SJCRH30 (cell line): ENCODE results near the gene ARFGAP1. TPM values are rescaled to one million over a fixed set of nuclear protein-coding genes. Genes with fewer than 3 reads are reported as not detected.
A peak's percentile ranks its signal among the peaks of the same experiment; 100 is the strongest.

Experiments
- DNase-seq, 2 experiments: peaks; one replicate each; pipeline ENCODE4 v3.0.0-alpha.2; 2015 to 2020
- H3K27ac ChIP-seq: fragments of 250-450 bp; sonication (Bioruptor Pico); 2 replicates; pipeline ENCODE4 v1.5.1; 2020; ENCODE audit warnings: mild to moderate bottlenecking, moderate library complexity
- H3K27me3 ChIP-seq: fragments of 250-450 bp; sonication (Bioruptor Pico); 2 replicates; pipeline ENCODE4 v1.5.1; 2020; ENCODE audit warnings: mild to moderate bottlenecking, moderate library complexity
- H3K36me3 ChIP-seq: fragments of 250-450 bp; sonication (Bioruptor Pico); 2 replicates; pipeline ENCODE4 v1.5.1; 2020; ENCODE audit warnings: mild to moderate bottlenecking, moderate library complexity
- H3K4me1 ChIP-seq: fragments of 250-450 bp; sonication (Bioruptor Pico); 2 replicates; pipeline ENCODE4 v1.5.1; 2020; ENCODE audit warnings: mild to moderate bottlenecking, moderate library complexity
- H3K4me3 ChIP-seq: fragments of 250-450 bp; sonication (Bioruptor Pico); 2 replicates; pipeline ENCODE4 v1.5.1; 2020; ENCODE audit warnings: mild to moderate bottlenecking, moderate library complexity
- H3K9me3 ChIP-seq: fragments of 250-450 bp; sonication (Bioruptor Pico); replicated peaks from 2 replicates; pipeline ENCODE4 v1.5.1; 2020; ENCODE audit warnings: mild to moderate bottlenecking, moderate library complexity
- total RNA-seq: library from RNA; depleted of rRNA; stranded (reverse); fragments of >200 nt; shearing (Covaris generic); gene quantifications from 2 replicates; pipeline ENCODE4 v1.2.3, GENCODE V29; 2014

ARFGAP1 gene
- total RNA-seq, 1 experiment from 2014 or later, result 96.8 TPM

DNA sequence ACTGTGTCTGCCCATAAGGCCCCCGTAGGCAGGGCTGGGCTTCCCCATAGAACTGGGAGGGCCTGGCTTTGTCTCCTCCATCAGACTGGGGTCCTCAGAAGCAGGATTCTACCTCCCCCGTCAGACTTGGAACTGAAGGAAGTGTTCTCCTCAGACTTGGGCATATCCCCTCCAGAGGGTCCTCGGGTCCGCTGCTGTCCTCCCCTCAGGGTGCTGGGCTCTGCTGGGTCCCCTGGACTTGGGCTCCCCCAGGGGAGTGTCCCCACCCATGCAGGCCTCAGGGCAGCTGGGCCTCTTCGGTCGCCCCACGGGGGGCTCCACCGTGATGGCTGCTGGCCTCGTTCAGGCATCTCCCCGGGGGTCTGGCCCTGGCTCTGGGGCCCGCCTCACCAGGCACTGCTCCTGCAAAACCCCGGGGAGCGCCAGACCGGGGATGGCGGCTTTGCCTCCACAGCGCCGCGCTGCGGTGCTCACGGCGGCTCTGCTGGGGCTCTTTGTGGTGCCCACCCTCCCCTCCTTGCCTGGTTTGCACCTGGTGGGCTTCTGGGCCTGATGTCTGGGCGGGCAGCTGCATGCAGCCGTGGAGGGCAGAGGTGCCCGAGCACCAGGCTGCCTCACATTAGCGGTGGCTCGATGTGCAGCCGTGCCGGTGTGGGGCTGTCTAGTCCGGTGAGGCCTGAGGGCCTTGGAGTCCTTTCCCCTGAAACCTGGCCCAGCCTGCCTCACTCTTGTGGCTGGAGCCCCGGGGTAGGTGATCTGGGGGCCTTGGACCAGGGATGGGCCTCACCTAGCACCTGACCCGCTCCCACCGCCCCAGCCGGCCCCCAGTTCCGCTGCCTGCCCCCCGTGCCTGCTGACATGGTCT, 34.3 kb downstream of the ARFGAP1 start:
- no peak for DNase-seq
- Histone ChIP-seq H3K36me3 (no peaks in the 10 kb centered on the region), H3K9me3 (no peaks in the 10 kb centered on the region), H3K27ac (no peak overlapping the region), H3K27me3 (peaks cover 29% of the 10 kb centered on the region), H3K4me1 (peaks cover 2% of the 10 kb centered on the region; the same call in 1 of the 2 replicates), H3K4me3 (no peak overlapping the region)

DNA sequence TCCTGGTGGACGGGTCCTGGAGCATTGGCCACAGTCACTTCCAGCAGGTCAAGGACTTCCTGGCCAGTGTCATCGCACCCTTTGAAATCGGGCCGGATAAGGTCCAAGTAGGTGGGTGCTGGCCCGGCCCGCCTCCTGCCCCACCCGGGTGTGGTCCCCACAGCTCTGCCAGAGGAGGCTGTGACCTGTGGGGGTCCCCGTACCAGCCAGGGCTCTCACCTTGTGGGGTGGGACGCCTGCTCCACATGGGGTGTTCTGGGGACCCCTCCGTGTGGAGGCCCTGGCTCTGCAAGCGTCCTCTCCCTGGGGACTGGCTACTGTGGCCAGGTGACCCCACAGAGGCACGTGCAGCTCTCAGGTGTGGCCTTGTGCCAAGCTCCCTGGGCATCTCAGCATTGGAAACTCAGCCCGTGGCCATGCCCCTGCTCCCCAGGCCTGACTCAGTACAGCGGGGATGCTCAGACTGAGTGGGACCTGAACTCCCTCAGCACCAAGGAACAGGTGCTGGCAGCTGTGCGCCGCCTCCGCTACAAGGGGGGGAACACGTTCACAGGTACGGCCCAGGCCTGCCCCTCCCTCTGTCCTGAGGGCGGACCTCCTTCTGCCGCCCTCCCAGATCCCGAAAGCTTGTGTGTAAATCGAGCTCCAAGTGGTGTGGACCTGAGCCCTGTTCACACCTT, 35.1 kb downstream of the ARFGAP1 start:
- no peaks in the 10 kb centered on the region for H3K36me3 ChIP-seq
- no peaks in the 10 kb centered on the region for H3K9me3 ChIP-seq
- H3K4me3 ChIP-seq, result no peak overlapping the region
- no peak overlapping the region for H3K27ac ChIP-seq
- peaks cover 10% of the 10 kb centered on the region for H3K4me1 ChIP-seq
- no peak for DNase-seq
- peaks cover 29% of the 10 kb centered on the region for H3K27me3 ChIP-seq

DNA sequence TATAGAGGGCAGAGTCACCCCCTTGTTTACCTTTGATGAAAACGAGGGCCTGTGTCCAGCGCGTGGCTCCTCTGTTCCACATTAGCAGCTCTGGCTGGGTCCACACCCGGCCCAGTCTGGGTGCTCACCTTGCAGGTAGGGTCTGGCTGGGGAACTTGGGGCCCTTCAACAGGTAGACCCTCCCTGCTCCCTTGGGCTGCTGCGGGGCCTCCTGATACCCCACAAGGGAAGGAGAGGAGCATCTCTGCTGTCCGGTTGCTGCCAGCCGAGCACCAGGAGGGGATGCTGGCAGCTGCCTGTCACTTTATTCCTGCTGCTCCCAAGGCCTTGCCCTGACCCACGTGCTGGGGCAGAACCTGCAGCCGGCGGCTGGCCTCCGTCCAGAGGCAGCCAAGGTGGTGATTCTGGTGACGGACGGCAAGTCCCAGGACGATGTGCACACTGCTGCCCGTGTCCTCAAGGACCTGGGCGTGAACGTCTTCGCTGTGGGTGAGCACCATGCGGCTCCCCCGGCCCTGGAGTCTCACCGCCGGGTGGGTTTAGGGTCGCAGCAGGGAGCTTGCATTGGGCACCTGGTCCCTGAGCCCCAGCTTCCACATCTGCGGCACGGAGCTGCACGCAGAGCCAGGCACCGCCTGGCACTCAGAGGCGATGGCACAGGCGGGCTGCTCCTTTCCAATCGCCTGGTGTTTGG, 35.8 kb downstream of the ARFGAP1 start:
- peaks cover 35% of the 10 kb centered on the region for H3K27me3 ChIP-seq
- peaks cover 17% of the 10 kb centered on the region for H3K4me1 ChIP-seq
- no peaks in the 10 kb centered on the region for H3K9me3 ChIP-seq
- H3K4me3 ChIP-seq, result no peak overlapping the region
- DNase-seq, result no peak
- no peak overlapping the region for H3K27ac ChIP-seq
- H3K36me3 ChIP-seq, result no peaks in the 10 kb centered on the region

DNA sequence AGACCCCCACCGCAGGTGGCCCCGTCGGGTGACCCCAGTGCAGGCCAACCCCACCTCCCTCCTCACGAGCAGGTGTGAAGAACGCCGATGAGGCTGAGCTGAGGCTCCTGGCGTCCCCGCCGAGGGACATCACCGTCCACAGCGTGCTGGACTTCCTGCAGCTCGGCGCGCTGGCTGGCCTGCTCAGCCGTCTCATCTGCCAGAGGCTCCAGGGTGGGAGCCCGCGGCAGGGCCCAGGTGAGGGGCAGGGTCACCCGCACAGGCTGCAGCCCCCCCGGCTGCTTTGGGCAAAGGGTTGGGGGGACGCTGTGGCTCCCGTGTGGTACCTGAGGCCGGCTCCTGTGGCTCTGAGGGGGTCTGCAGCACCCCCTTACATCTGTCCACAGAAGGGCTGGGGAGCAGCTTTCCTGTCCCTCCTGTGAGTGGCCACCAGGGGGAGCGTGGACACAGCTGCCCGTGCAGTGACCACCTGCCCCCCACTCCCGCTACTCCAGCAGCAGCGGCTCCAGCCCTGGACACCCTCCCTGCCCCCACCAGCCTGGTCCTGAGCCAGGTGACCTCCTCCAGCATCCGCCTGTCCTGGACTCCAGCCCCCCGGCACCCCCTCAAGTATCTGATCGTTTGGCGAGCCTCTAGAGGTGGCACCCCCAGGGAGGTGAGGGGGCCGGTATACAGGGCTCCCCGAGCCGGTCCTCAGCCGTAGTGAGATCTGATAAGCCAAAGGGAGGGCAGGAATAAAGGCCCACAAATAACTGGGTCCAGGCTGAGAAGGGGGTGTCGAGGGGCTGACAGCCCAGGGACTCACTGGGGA, 36.9 kb downstream of the ARFGAP1 start:
- Histone ChIP-seq H3K27me3 (peaks cover 41% of the 10 kb centered on the region), H3K27ac (no peak overlapping the region), H3K4me1 (peaks cover 17% of the 10 kb centered on the region), H3K36me3 (no peaks in the 10 kb centered on the region), H3K9me3 (no peaks in the 10 kb centered on the region), H3K4me3 (no peak overlapping the region)
- DNase-seq, result peak; percentile 84 to 89

DNA sequence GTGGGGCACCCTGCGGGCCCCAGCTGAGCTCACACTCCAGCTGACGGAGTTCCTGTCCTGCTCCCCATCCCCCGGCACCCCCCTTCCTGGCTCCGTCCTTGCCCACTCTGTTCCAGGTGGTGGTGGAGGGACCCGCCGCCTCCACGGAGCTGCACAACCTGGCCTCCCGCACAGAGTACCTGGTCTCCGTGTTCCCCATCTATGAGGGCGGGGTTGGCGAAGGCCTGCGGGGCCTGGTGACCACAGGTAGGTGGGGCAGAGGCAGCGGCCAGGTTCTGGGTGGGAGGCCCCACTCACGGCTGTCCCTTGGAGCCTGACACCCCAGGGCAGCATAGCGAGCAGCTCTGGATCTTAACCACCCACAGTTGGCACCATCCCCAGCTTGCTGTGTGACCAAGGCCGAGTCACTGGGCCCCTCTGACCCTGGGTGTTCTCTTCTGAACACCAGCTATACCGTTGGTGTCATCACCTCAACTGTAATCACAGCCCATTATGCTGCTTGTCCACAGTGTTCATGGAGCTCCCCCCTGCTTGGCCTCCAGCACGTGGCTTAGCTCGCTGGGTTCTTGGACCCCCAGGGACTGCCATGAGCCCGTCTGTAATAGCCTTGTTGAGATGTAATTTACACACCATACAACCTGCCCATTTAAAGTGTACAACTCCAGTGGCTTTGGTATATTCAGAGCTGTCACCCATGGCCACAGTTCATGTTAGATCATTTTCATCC, 37.8 kb downstream of the ARFGAP1 start:
- DNase-seq, result no peak
- no peak overlapping the region for H3K27ac ChIP-seq

DNA sequence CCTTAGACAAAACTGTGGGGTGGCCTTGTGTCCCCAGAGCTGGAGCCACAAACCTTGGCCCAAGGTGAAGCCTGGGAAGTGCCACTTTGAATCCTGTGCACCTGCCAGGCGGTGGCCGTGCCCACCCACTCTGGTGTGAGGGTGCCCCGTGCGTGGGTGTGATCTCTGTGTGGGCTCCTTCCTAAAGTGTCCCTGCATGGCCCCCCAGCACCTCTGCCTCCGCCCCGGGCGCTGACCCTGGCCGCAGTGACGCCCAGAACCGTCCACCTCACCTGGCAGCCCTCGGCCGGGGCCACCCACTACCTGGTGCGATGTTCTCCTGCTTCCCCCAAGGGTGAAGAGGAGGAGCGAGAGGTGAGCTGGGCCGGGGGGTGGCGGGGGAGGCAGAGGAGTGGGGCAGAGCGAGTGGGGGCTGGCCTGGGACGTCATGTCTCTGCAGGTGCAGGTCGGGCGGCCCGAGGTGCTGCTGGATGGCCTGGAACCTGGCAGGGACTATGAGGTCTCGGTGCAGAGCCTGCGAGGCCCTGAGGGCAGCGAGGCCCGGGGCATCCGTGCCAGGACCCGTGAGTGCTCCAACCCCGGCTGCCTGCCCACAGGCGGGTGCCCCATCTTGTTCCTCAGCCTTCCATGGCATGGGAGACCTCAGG, 38.7 kb downstream of the ARFGAP1 start:
- no peak for DNase-seq
- peaks cover 48% of the 10 kb centered on the region for H3K27me3 ChIP-seq
- H3K36me3 ChIP-seq, result no peaks in the 10 kb centered on the region
- no peak overlapping the region for H3K27ac ChIP-seq
- peaks cover 17% of the 10 kb centered on the region for H3K4me1 ChIP-seq
- H3K9me3 ChIP-seq, result no peaks in the 10 kb centered on the region
- no peak overlapping the region for H3K4me3 ChIP-seq

More for the DNA sequence above, 37.8 kb downstream of the ARFGAP1 start:
- Histone ChIP-seq H3K9me3 (no peaks in the 10 kb centered on the region), H3K36me3 (no peaks in the 10 kb centered on the region), H3K27me3 (peaks cover 46% of the 10 kb centered on the region), H3K4me3 (no peak overlapping the region), H3K4me1 (peaks cover 17% of the 10 kb centered on the region)

DNA sequence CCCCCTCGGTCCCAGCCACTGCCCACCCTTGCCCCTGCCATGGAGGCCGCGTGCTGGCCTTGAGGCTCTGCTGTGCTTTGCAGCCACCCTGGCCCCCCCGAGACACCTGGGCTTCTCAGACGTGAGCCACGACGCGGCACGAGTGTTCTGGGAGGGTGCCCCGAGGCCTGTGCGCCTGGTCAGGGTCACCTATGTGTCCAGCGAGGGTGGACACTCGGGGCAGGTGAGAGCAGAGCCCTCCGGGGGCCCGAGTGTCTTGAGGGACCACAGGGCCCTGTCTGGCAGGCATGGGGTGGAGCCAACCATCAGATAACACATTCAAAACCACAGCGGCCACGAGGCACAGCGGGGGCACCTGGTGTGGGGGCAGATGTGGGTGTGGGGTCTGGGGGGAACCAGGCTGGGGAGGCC, 39.2 kb downstream of the ARFGAP1 start:
- Histone ChIP-seq H3K36me3 (no peaks in the 10 kb centered on the region), H3K4me3 (no peak overlapping the region), H3K9me3 (no peaks in the 10 kb centered on the region), H3K27me3 (peaks cover 51% of the 10 kb centered on the region), H3K27ac (no peak overlapping the region), H3K4me1 (peaks cover 17% of the 10 kb centered on the region)
- no peak for DNase-seq

DNA sequence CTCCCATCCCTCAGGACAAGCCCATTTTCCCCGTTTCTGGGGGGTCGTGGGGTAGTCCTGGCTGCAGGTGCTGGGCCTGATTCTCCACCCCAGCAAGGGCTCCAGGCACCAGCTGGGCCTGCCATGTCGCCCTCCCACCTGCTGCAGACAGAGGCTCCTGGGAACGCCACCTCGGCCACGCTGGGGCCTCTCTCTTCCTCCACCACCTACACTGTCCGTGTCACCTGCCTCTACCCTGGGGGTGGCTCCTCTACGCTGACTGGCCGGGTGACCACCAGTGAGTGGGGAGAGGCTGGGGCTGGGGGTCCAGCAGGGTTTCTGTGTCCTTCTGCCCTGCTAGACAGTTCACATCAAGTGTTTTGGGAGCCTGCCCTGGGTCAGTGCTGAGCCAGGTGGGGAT, 39.7 kb downstream of the ARFGAP1 start:
- DNase-seq, result no peak
- Histone ChIP-seq H3K27me3 (peaks cover 54% of the 10 kb centered on the region), H3K4me1 (peaks cover 17% of the 10 kb centered on the region), H3K4me3 (no peak overlapping the region), H3K9me3 (no peaks in the 10 kb centered on the region), H3K27ac (no peak overlapping the region), H3K36me3 (no peaks in the 10 kb centered on the region)

DNA sequence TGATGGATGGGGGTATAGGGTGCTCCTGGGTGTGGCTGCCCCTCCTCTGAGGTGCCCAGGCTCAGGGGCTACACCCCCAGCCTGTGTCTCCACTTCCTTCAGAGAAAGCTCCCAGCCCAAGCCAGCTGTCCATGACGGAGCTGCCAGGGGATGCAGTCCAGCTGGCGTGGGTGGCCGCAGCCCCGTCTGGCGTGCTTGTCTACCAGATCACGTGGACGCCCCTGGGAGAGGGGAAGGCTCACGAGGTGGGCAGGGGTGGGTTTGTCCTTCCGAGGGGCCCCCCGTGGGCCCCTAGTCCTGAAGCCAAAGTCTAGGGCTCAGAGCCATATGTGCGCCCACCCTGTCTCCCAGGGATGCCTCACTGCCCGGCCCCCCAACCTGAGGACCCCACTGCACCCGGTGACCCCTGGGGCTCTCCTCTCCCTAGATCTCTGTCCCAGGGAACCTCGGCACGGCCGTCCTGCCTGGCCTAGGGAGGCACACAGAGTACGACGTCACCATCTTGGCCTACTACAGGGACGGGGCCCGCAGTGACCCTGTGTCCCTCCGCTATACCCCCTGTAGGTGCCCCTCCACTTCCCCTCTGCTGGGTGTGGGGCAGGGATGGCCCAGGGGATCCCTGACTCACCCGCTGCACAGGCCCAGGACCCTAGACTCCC, 40.2 kb downstream of the ARFGAP1 start:
- DNase-seq, result peak; percentile 85 to 88
- Histone ChIP-seq H3K4me1 (peaks cover 17% of the 10 kb centered on the region), H3K9me3 (no peaks in the 10 kb centered on the region), H3K36me3 (no peaks in the 10 kb centered on the region), H3K27me3 (peaks cover 54% of the 10 kb centered on the region), H3K27ac (0 out of 2 replicates have a peak overlapping the region, but pooled peaks have one; percentile 1), H3K4me3 (no peak overlapping the region)

DNA sequence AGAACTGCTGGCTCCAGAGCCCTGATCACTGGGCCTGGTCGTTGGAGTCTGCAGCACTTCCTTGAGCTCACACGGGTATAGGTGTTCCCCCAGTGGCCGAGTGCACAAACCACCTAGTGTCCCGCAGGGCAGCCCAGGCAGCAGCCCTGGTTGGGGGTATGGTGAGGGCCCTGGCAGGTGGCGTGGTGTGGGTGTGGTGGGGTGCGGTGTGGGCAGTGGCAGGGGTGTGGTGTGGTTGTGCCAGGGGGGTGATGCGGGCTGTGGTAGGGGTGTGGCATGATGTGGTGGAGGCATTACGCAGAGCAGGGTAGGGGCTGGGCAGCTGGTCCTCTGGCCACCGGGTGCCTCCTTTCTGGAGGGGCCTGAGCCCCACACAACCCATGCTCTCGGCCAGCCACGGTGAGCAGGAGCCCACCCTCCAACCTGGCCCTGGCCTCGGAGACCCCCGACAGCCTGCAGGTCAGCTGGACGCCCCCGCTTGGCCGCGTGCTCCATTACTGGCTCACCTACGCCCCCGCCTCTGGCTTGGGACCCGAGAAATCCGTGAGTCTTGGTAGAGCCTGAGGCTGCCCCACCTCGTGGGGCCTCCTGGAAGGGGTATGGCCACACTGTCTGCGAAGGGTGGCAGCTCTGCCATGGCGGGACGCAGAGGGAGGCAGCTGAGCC, 40.9 kb downstream of the ARFGAP1 start:
- Histone ChIP-seq H3K4me1 (peaks cover 17% of the 10 kb centered on the region), H3K36me3 (no peaks in the 10 kb centered on the region), H3K4me3 (no peak overlapping the region), H3K27me3 (peaks cover 55% of the 10 kb centered on the region), H3K9me3 (no peaks in the 10 kb centered on the region), H3K27ac (no peak overlapping the region)
- DNase-seq, result no peak

DNA sequence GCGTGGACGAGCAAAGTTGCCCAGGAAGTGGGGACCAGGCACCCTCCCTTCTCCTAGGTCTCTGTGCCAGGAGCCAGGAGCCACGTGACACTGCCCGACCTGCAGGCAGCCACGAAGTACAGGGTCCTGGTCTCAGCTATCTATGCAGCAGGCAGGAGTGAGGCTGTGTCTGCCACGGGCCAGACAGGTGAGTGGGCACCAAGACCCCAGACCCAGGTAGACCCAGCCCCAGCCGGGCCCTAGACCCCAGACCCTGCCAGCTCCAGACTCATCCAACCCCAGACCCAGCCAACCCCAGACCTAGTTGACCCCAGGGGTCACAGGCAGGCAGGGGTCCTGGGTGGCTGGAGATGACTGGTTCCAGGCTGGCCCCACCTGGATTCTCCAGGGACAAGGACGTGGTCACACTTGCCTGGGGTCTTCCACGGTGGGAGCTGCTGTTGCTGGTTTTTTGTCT, 41.4 kb downstream of the ARFGAP1 start:
- no peak for DNase-seq
- H3K4me1 ChIP-seq, result peaks cover 17% of the 10 kb centered on the region

DNA sequence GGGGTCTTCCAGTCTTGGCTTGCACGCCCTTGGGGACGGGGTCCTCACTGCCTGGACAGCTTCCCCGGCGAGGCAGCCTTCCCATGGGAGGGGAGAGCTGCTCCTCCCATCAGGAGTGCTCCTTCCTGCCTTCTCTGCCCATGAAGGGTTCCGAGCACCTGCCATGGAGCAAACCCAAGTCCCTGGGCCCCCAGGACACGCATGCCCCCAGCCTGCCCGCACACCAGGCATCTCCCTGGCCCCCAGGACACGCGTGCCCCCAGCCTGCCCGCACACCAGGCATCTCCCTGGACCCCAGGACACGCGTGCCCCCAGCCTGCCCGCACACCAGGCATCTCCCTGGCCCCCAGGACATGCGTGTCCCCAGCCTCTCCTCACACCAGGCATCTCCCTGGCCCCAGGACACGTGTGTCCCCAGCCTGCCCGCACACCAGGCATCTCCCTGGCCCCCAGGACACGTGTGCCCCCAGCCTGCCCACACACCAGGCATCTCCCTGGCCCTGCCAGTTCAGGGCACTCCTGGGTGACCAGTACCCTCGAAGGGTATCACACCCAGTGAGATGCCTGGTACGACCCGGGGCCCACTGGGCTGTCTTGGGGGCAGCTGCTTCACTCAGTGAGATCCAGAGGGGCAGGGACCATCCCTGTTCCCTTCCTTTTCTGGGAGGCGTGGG, 42.1 kb downstream of the ARFGAP1 start:
- H3K36me3 ChIP-seq, result no peaks in the 10 kb centered on the region
- H3K27me3 ChIP-seq, result peaks cover 57% of the 10 kb centered on the region
- H3K4me1 ChIP-seq, result peaks cover 17% of the 10 kb centered on the region
- no peak for DNase-seq
- H3K9me3 ChIP-seq, result no peaks in the 10 kb centered on the region
- no peak overlapping the region for H3K27ac ChIP-seq
- H3K4me3 ChIP-seq, result no peak overlapping the region

More for the DNA sequence above, 41.4 kb downstream of the ARFGAP1 start:
- Histone ChIP-seq H3K27ac (no peak overlapping the region), H3K4me3 (no peak overlapping the region), H3K36me3 (no peaks in the 10 kb centered on the region), H3K27me3 (peaks cover 53% of the 10 kb centered on the region), H3K9me3 (no peaks in the 10 kb centered on the region)
